ENCODE results near the gene EIF3D.

Gene EIF3D

DNA sequence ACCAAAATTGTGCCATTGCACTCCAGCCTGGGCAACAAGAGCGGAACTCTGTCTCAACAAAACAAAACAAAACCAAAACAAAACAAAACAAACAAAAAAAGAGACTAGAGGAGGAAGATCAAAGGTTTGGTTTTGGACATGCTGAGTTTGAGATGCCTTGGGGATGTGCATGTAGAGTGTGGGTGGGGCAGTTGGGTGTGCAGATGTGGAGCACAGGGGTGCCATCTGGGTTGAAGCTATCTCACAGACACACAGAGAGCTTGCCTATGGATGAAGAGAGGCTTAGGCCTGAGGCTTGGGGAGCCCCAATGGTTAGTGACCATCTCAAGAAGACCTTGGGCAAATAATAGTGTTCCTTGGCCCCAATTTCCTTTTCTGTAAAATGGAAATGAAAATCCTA is 45.8 kb upstream of the EIF3D start:
- Histone ChIP-seq H3K4me2 (ENCODE audit: low read depth, low read length, poor library complexity, severe bottlenecking) (no peak overlapping the region), H3K4me3 (ENCODE audit: low read length, poor library complexity, severe bottlenecking) (no peak overlapping the region), H3K79me2 (ENCODE audit: insufficient read depth, low read length) (no peaks in the 10 kb centered on the region), H3K27me3 (ENCODE audit: insufficient read depth, low read length, poor library complexity, severe bottlenecking) (no peaks in the 10 kb centered on the region), H3K4me1 (ENCODE audit: insufficient read depth, low read length, poor library complexity, severe bottlenecking) (no peaks in the 10 kb centered on the region), H3K36me3 (ENCODE audit: insufficient read depth, low read length) (no peaks in the 10 kb centered on the region), H3K9me2 (replicated peaks; ENCODE audit: low read depth, low read length) (no peaks in the 10 kb centered on the region), H3K9me3 (ENCODE audit: insufficient read depth, low read depth, low read length) (no peaks in the 10 kb centered on the region), H2AFZ (ENCODE audit: low read length) (no peak overlapping the region), H3K9ac (ENCODE audit: low read depth, low read length, poor library complexity, severe bottlenecking) (no peak overlapping the region), H4K20me1 (ENCODE audit: insufficient read depth, low read length, poor library complexity, severe bottlenecking) (no peaks in the 10 kb centered on the region), H3F3A (ENCODE audit: low read depth) (no peaks in the 10 kb centered on the region)
- TF ChIP-seq EZH2phosphoT487 (IDR thresholded peaks at IDR 0.05; ENCODE audit: borderline replicate concordance): no peak

DNA sequence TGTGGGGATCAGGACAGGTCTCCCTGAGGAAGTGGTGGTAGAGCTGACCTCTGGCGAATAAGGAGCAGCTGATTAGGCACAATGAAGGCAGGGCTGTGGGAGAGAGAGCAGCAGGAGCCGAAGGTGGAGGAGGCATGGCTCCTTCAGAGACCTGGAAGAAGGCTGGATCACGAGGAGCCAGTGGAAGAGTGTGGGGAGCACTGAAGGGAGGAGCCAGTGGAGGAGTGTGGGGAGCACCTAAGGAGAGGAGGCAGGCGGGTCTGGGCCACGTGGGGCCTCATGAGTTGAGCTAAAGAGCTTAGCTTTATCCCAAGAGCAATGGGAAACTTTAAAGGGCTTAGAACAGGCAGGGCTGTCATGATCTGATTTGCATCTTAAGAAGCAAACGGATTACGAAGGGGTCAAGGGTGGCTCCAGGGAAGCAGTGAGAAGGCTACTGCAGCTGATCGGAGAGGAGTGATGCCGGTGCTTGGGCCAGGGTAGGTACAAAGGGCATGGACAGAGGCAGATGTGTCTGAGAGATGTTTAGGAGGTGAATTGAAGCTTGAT is 44.9 kb upstream of the EIF3D start:
- Histone ChIP-seq H3K27me3 (ENCODE audit: insufficient read depth, low read length, poor library complexity, severe bottlenecking) (no peaks in the 10 kb centered on the region), H3K4me2 (ENCODE audit: low read depth, low read length, poor library complexity, severe bottlenecking) (no peak overlapping the region), H4K20me1 (ENCODE audit: insufficient read depth, low read length, poor library complexity, severe bottlenecking) (no peaks in the 10 kb centered on the region), H3K9ac (ENCODE audit: low read depth, low read length, poor library complexity, severe bottlenecking) (no peak overlapping the region), H3K9me2 (replicated peaks; ENCODE audit: low read depth, low read length) (no peaks in the 10 kb centered on the region), H3F3A (ENCODE audit: low read depth) (no peaks in the 10 kb centered on the region), H3K9me3 (ENCODE audit: insufficient read depth, low read depth, low read length) (no peaks in the 10 kb centered on the region), H3K4me3 (ENCODE audit: low read length, poor library complexity, severe bottlenecking) (no peak overlapping the region), H2AFZ (ENCODE audit: low read length) (no peak overlapping the region), H3K79me2 (ENCODE audit: insufficient read depth, low read length) (no peaks in the 10 kb centered on the region), H3K36me3 (ENCODE audit: insufficient read depth, low read length) (no peaks in the 10 kb centered on the region), H3K4me1 (ENCODE audit: insufficient read depth, low read length, poor library complexity, severe bottlenecking) (no peaks in the 10 kb centered on the region)
- TF ChIP-seq, protein P1, sequence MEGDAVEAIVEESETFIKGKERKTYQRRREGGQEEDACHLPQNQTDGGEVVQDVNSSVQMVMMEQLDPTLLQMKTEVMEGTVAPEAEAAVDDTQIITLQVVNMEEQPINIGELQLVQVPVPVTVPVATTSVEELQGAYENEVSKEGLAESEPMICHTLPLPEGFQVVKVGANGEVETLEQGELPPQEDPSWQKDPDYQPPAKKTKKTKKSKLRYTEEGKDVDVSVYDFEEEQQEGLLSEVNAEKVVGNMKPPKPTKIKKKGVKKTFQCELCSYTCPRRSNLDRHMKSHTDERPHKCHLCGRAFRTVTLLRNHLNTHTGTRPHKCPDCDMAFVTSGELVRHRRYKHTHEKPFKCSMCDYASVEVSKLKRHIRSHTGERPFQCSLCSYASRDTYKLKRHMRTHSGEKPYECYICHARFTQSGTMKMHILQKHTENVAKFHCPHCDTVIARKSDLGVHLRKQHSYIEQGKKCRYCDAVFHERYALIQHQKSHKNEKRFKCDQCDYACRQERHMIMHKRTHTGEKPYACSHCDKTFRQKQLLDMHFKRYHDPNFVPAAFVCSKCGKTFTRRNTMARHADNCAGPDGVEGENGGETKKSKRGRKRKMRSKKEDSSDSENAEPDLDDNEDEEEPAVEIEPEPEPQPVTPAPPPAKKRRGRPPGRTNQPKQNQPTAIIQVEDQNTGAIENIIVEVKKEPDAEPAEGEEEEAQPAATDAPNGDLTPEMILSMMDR (conservative IDR thresholded peaks at IDR 0.05; ENCODE audit: low read length): no peak
- TF ChIP-seq EZH2phosphoT487 (IDR thresholded peaks at IDR 0.05; ENCODE audit: borderline replicate concordance): no peak

DNA sequence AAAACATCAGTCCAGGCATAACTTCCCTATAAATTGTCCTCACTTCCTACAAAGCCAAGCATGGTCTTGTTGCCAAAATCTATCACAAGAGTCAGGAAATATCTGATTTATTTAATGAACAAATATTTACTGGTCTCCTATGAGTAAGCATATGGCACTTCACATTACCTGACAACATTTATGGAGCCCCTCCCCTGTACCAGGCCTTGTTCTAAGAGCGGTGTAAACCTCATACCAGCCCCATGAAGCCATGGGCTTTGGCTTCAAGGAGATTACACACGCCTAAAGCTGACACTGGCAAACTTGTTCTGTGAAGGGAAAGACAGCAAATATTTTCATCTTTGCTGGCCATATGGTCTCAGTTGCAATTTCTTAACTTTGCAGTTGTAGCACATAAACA is 43.0 kb upstream of the EIF3D start:
- H2AFZ ChIP-seq (ENCODE audit: low read length): no peak overlapping the region
- TF ChIP-seq, protein P1 (conservative IDR thresholded peaks at IDR 0.05; ENCODE audit: low read length): no peak
- H3K9me3 ChIP-seq (ENCODE audit: insufficient read depth, low read depth, low read length): no peaks in the 10 kb centered on the region
- no peak overlapping the region for H3K4me3 ChIP-seq (ENCODE audit: low read length, poor library complexity, severe bottlenecking)
- H3K9ac ChIP-seq (ENCODE audit: low read depth, low read length, poor library complexity, severe bottlenecking): no peak overlapping the region
- H3K27me3 ChIP-seq (ENCODE audit: insufficient read depth, low read length, poor library complexity, severe bottlenecking): no peaks in the 10 kb centered on the region
- H3K79me2 ChIP-seq (ENCODE audit: insufficient read depth, low read length): no peaks in the 10 kb centered on the region
- H3K4me1 ChIP-seq (ENCODE audit: insufficient read depth, low read length, poor library complexity, severe bottlenecking): no peaks in the 10 kb centered on the region
- no peaks in the 10 kb centered on the region for H3F3A ChIP-seq (ENCODE audit: low read depth)
- no peaks in the 10 kb centered on the region for H4K20me1 ChIP-seq (ENCODE audit: insufficient read depth, low read length, poor library complexity, severe bottlenecking)
- H3K4me2 ChIP-seq (ENCODE audit: low read depth, low read length, poor library complexity, severe bottlenecking): no peak overlapping the region
- no peaks in the 10 kb centered on the region for H3K9me2 ChIP-seq (replicated peaks; ENCODE audit: low read depth, low read length)
- no peaks in the 10 kb centered on the region for H3K36me3 ChIP-seq (ENCODE audit: insufficient read depth, low read length)

DNA sequence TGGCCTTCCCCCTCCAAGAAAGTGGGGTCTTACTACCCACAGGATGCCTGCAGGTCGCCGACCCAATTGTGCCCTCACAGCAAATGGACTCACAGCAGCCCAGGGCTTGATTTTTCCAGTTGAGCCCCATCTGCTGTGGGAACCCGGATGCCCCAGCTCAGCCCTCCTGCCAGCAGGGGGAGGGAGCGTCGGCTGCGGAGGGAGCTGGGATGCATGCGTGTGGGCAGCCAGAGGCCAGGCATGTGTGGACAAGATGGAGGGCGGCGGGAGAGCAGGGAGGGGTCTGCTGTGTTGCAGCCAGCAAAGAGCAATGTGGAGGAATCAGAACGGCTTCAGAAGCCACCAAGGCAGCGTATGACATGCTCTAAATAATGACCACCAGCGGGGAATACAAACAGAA is 41.0 kb upstream of the EIF3D start:
- Histone ChIP-seq H3F3A (ENCODE audit: low read depth) (no peaks in the 10 kb centered on the region), H3K9ac (ENCODE audit: low read depth, low read length, poor library complexity, severe bottlenecking) (no peak overlapping the region), H3K36me3 (ENCODE audit: insufficient read depth, low read length) (no peaks in the 10 kb centered on the region), H3K9me3 (ENCODE audit: insufficient read depth, low read depth, low read length) (no peaks in the 10 kb centered on the region), H2AFZ (ENCODE audit: low read length) (no peak overlapping the region), H3K4me1 (ENCODE audit: insufficient read depth, low read length, poor library complexity, severe bottlenecking) (no peaks in the 10 kb centered on the region), H3K4me2 (ENCODE audit: low read depth, low read length, poor library complexity, severe bottlenecking) (no peak overlapping the region), H3K4me3 (ENCODE audit: low read length, poor library complexity, severe bottlenecking) (no peak overlapping the region), H3K27me3 (ENCODE audit: insufficient read depth, low read length, poor library complexity, severe bottlenecking) (no peaks in the 10 kb centered on the region), H3K79me2 (ENCODE audit: insufficient read depth, low read length) (no peaks in the 10 kb centered on the region), H4K20me1 (ENCODE audit: insufficient read depth, low read length, poor library complexity, severe bottlenecking) (no peaks in the 10 kb centered on the region), H3K9me2 (replicated peaks; ENCODE audit: low read depth, low read length) (no peaks in the 10 kb centered on the region)
- TF ChIP-seq, protein P1 (conservative IDR thresholded peaks at IDR 0.05; ENCODE audit: low read length): no peak
- no peak for TF ChIP-seq EZH2phosphoT487 (IDR thresholded peaks at IDR 0.05; ENCODE audit: borderline replicate concordance)

All from Loucy (cell line).